Fibroblast of skin of abdomen (primary cell): ENCODE measurements around the gene ATF6.

Source experiments
- DNase-seq: peaks from one replicate; pipeline ENCODE4 v3.0.0-alpha.2; 2013

ATF6 gene

GRCh38 chr1:161836018-161836417 is 69.9 kb downstream of the ATF6 start:
- peak; percentile 91 for DNase-seq

GRCh38 chr1:161838362-161838761 is 72.2 kb downstream of the ATF6 start:
- no peak for DNase-seq

DNA sequence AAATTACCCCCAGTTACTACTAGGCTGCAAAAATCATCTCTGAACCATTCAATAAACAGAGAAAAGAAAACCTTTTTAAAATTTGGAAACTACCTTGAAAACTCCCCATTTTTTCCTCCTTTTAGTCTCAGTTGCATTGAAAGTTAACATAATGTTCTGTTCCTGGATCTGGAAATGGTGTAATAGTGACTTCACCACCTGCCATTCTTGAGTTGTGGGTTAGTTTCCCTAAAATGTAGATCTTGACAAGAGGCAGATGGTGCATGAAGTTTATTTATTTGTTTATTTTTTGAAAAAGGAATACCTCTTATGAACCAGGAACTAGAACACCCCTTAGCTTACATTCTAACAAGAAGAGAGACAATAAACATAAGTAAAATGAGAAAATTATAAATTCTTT is 72.8 kb downstream of the ATF6 start:
- no peak for DNase-seq

DNA sequence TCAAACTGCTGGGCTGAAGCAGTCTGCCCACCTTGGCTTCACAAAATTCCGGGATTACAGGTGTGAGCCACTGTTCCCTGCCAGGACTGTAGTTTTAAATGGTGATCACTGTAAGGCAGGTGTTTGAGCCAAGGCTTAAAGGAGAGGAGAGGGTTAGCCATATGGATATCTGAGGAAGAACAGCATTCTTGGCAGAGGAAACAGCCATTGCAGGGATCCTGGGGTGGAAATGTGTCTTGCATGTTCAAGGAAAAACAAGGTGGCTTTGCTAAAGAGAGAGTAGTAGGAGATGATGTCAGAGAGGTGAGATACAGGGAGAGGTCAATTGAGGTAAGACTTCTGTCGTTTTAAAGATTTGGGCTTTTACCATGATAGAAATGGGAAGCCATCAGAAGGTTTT is 73.5 kb downstream of the ATF6 start:
- no peak for DNase-seq

DNA sequence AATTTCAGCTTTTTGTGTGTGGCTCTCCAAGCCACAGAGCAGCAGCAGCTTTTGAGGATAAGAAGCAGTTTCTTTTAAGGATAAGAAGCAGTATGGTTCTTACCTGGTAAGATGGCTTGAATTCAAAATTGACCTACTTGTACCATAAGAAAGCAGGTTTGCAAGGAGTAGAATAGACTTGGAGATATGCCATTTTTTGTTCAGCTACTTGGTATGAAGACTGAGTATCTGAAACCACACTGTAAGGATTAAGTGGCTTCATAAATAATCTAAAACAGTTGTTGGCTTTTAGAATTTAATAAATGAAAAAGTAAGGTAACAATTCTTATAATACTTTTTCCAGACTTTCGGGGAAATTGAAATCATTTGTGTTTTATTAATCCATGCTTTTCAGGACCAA is 74.2 kb downstream of the ATF6 start:
- DNase-seq: peak; percentile 73

DNA sequence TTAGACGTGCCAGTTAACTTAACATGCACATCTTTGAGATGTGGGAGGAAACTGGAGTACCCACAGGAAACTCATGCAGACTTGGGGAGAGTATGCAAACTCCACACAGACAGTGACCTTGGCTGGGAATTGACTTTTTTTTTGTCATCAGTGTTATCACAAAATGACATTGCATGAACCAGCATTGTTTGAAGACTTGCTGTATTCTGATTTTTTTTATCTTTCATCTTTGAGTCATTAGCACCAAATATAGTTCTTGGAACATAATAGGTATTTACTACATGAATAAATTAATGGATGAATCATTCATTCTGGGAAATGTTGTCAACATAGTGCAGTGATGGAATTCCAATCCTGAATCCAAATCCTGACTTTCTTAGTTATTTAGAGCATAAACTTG is 77.0 kb downstream of the ATF6 start:
- DNase-seq: peak; percentile 48

DNA sequence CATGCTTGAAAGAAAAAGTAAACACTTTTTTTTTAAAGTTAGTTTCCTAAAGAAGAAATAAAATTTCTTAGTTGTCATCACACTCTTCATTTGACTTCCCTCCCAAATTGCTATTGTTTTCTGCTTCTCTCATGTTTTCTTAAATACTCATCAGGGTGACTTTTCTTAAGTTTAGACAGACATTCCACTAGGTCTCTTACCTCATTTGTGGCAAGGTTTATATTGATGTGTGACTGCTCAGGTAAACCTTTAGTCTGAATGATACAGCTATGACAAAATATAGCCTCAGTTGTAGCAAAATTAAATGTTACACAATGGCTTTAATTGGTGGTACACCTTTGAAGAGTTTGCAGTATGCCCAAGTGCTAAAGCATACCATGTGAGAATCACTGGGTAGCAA is 78.6 kb downstream of the ATF6 start:
- DNase-seq: no peak

DNA sequence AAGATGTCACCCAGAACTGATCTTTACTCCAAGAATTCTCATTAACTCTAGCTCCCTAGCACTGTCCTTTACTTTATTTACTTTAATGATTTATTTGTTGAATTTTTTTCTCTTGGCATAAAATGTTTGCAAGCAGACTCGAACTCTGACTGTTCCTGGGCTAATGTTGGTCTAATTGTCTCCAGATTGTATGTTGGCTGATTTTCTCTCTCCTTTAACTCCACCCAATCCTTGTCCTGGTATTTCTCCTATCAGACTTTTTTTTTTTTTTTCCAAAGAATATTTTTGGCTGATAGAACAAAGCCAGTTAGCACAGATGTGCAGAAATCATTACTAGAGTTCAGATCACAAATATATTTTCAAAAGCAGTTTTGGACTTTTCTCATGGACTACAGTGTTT is 82.6 kb downstream of the ATF6 start:
- peak; percentile 43 for DNase-seq

GRCh38 chr1:161849518-161849917 is 83.4 kb downstream of the ATF6 start:
- no peak for DNase-seq

- DNase-seq: no peak
Observed at GRCh38 chr1:161855260-161855659, 89.1 kb downstream of the ATF6 start.

DNA sequence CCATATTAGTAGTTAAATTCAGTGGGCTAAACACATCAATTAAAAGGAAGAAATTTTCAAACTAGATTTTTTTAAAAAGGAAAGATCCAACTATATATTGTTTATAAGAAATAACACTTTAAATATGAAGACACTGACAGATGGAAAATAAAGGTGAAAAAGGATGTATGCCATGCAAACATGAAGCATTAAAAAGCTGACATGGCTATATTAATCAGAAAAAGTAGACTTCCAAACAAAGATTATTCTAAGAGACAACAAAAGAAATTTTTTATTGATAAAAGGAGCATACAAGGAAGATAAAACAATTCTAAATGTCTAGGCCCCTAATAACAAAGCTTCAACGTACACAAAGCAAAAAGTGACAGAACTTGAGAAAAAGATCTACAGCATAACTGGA is 92.2 kb downstream of the ATF6 start:
- DNase-seq: no peak

- DNase-seq: no peak
Observed at GRCh38 chr1:161863549-161863948, 97.4 kb downstream of the ATF6 start.

GRCh38 chr1:161864577-161864976 is 98.5 kb downstream of the ATF6 start:
- peak; percentile 37 for DNase-seq

GRCh38 chr1:161866241-161866640 is 100.1 kb downstream of the ATF6 start:
- DNase-seq: no peak

- DNase-seq: no peak
Observed at GRCh38 chr1:161868832-161869231, 102.7 kb downstream of the ATF6 start.

GRCh38 chr1:161869291-161869690 is 103.2 kb downstream of the ATF6 start:
- no peak for DNase-seq

DNA sequence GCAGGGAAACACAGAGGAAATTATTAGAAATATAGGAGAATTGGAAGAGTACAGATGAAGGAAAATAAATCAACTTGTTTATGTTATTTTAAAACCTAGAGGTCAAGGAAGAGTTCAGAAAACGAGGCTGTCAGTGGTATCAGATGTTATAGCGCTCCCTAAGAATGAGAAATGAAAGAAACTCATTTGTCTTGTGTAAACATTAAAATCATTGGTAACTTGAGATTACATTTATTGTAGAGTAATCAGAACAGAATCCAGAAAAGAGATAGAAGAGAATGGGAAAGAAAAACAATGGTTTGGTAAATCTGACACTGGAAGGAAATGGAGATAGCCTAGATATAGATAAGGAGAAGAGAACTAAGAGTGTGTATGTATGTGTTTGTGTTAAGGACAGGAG is 106.4 kb downstream of the ATF6 start:
- DNase-seq: no peak

GRCh38 chr1:161879261-161879660 is 113.1 kb downstream of the ATF6 start:
- no peak for DNase-seq

GRCh38 chr1:161884475-161884874 is 118.4 kb downstream of the ATF6 start:
- DNase-seq: no peak

DNA sequence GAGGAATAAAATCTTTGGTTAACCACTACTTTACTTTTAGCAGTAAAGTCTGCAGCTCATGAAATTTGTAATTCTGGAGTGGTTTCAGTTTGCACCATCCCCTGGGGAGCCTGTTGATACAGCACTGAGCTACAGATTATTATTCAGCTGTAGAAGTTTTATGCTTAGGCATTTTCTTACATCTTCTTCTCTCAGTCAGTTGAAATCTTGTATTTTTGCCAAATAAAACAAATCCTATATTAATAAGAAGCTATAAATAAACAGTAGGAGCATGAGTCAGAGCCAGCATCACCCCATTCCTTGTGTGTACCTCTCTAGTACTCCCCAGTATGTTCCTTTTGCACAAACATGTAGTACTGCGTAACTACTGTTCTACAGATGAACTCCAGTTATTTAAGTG is 118.9 kb downstream of the ATF6 start:
- DNase-seq: peak; percentile 82

GRCh38 chr1:161885759-161886158 is 119.6 kb downstream of the ATF6 start:
- DNase-seq: no peak

GRCh38 chr1:161886589-161886988 is 120.5 kb downstream of the ATF6 start:
- DNase-seq: no peak

- no peak for DNase-seq
Observed at GRCh38 chr1:161887730-161888287, 121.7 kb downstream of the ATF6 start.

DNA sequence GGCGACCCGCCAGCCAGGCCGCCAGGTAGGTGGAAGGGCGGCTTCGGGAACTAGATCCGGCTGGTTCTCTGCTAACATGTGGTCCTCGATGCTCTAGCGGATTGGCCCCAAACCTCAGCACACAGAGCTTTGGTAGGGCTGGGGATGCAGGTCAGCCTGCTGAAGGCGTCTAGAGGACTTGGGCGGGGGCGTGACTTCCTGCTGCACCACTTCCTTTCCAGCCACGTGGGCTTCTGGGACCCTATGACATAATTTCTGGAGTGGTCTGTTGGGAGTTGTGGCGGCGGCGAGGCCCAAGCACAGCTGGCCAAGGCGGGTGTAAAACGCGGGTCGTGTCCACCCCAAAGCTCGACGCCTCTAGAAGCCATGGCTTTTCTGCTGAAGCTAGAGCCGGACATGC is 124.5 kb downstream of the ATF6 start:
- no peak for DNase-seq

DNA sequence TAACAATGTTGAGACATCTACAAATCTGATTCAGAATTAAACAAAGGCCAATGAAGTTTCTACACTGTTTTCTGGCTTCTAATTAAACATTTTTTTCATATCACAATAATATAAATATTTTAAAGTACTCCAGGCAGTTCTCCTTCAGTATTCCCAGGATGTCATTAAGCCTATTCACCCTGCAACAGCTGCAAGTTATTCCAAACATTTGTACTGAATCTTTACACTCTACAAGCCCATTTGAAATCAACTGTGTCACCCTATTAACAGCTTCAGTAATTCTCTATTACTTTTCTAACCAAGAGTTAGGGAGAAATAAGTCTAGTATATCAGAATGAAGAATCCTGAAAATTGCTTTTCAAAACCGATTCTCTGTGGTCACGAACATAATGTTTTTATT is 133.0 kb downstream of the ATF6 start:
- DNase-seq: no peak

- DNase-seq: no peak
Observed at GRCh38 chr1:161900160-161900559, 134.0 kb downstream of the ATF6 start.
